DMS53 (cell line): Measurements from ENCODE around the gene RDH13.
"Not testable (repeated sequence)": the region's sequence is repeated elsewhere in the genome, so short reads cannot be mapped to it uniquely, and the experiment has no call there.

Experiments
- DNase-seq: peaks from one replicate; lab custom pipeline; 2025; lab: John Stamatoyannopoulos, UW

RDH13 gene

GRCh38 chr19:55012306-55012705, 50.6 kb downstream of the RDH13 start:
- no peak for DNase-seq

GRCh38 chr19:55010561-55010960, 52.4 kb downstream of the RDH13 start:
- not testable (repeated sequence) for DNase-seq

DNA sequence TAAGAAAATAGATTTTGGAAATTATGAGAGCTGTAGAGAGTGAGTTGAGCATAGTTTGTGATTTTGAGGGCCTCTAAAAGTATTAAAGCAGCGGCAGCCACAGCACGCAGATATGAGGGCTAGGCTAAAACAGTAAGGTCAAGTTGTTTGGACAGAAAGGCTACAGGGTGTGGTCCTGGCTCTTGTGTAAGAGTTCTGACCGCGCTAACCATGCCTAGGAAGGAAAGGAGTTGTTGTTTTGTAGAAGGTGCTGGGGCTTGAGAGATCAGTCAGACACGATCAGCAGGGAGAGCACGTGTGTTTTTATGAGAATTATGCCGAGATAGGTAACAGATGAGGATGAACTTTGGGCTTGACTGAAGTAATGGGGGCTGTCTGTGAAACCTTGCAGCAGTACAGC, 54.2 kb downstream of the RDH13 start:
- not testable (repeated sequence) for DNase-seq

GRCh38 chr19:55008189-55008588, 54.8 kb downstream of the RDH13 start:
- DNase-seq, result not testable (repeated sequence)

- DNase-seq, result not testable (repeated sequence)
These were observed 55.4 kb downstream of the RDH13 start for GRCh38 chr19:55007537-55007936.

DNA sequence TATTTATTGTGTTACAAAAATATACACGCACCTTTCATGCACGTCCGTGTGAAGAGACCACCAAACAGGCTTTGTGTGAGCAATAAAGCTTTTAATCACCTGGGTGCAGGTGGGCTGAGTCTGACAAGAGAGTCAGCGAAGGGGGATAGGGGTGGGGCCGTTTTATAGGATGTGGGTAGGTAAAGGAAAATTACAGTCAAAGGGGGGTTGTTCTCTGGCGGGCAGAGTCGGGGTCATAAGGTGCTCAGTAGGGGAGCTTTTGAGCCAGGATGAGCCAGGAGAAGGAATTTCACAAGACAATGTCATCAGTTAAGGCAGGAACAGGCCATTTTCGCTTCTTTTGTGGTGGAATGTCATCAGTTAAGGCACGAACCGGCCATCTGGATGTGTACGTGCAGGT, 56.2 kb downstream of the RDH13 start:
- DNase-seq, result not testable (repeated sequence)

GRCh38 chr19:55005684-55006488, 57.1 kb downstream of the RDH13 start:
- peak; percentile 60 for DNase-seq

DNA sequence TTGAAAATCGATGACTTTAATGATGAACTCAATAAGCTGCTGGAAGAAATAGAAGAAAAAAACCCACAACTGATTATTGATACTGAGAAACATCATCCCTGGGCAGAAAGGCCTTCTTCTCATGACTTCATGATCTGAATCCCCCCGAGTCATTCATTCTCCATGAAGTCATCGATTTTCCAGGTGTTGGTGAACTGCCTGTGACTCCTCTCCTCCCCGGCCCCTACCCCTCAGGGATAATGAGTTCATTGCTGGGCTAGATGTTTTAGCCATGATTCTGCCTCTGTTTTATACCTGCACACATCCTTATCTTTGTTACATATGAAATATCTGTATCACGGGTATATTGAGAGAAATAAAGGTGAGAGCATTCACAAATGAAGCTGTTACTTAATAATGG, 62.2 kb downstream of the RDH13 start:
- DNase-seq, result no peak

- not testable (repeated sequence) for DNase-seq
These were observed 64.2 kb downstream of the RDH13 start for GRCh38 chr19:54998751-54999239.

- DNase-seq, result no peak
These were observed 67.4 kb downstream of the RDH13 start for GRCh38 chr19:54995561-54995960.
